WI38 (cell line): ENCODE data around the gene OCRL.

Source experiments
- H3K4me3 ChIP-seq: 2 replicates; pipeline ENCODE4 v1.5.1; 2011; ENCODE audit warnings: low read depth, mild to moderate bottlenecking, control low read depth, low read length
- CTCF ChIP-seq: IDR thresholded peaks from 2 replicates; pipeline ENCODE4 v1.5.1; 2012; ENCODE audit warnings: low read depth, mild to moderate bottlenecking, control low read depth, low read length

Gene OCRL

GRCh38 chrX:129510331-129510730 lies 29.7 kb upstream of the OCRL start:
- TF ChIP-seq CTCF = no peak
- no peak overlapping the region for H3K4me3 ChIP-seq

GRCh38 chrX:129511689-129512088 lies 28.4 kb upstream of the OCRL start:
- no peak overlapping the region for H3K4me3 ChIP-seq

GRCh38 chrX:129512409-129512808 lies 27.6 kb upstream of the OCRL start:
- H3K4me3 ChIP-seq = no peak overlapping the region

More at GRCh38 chrX:129511689-129512088, 28.4 kb upstream of the OCRL start:
- no peak for TF ChIP-seq CTCF

GRCh38 chrX:129516402-129516801 lies 23.7 kb upstream of the OCRL start:
- no peak for TF ChIP-seq CTCF
- H3K4me3 ChIP-seq = no peak overlapping the region

More at GRCh38 chrX:129512409-129512808, 27.6 kb upstream of the OCRL start:
- no peak for TF ChIP-seq CTCF

- TF ChIP-seq CTCF = no peak
- no peak overlapping the region for H3K4me3 ChIP-seq
Measured at GRCh38 chrX:129520151-129520550, 19.9 kb upstream of the OCRL start.

- H3K4me3 ChIP-seq = peak overlapping the region; percentile 77
- no peak for TF ChIP-seq CTCF
Measured at GRCh38 chrX:129522184-129523078, 17.6 kb upstream of the OCRL start.
